Left ventricle myocardium inferior (tissue), 1 donor: Measurements from ENCODE around the gene SCART1. TPM values are rescaled to one million over a fixed set of nuclear protein-coding genes. Genes with fewer than 3 reads are reported as not detected.
"Not testable (repeated sequence)": the region's sequence is repeated elsewhere in the genome, so short reads cannot be mapped to it uniquely, and the experiment has no call there.

Source experiments
- DNase-seq: peaks from one replicate; pipeline ENCODE4 v3.0.0-alpha.2; 2020
- H3K27ac ChIP-seq: fragments of 200-600 bp; replicated peaks from 2 replicates; pipeline ENCODE4 v1.8.0; 2021
- H3K27me3 ChIP-seq: fragments of 200-600 bp; 2 replicates; pipeline ENCODE4 v1.8.0; 2021; ENCODE audit warnings: low read depth
- H3K36me3 ChIP-seq: fragments of 200-600 bp; 2 replicates; pipeline ENCODE4 v1.8.0; 2021
- H3K4me1 ChIP-seq: fragments of 200-600 bp; 2 replicates; pipeline ENCODE4 v1.8.0; 2021
- H3K4me3 ChIP-seq: fragments of 200-600 bp; 2 replicates; pipeline ENCODE4 v1.8.0; 2021; ENCODE audit warnings: mild to moderate bottlenecking, moderate library complexity
- H3K9me3 ChIP-seq: fragments of 200-600 bp; replicated peaks from 2 replicates; pipeline ENCODE4 v1.8.0; 2021
- intact Hi-C: fragments of 100-400 bp; cut with micrococcal nuclease; formaldehyde crosslinking; loops from one replicate; pipeline ENCODE4 v1.11.0; 2022
- total RNA-seq: library from RNA; stranded (reverse); fragmentation: NEBNext Ultra II Directional; extraction: Animal tissue kit (Norgen Biotek cat#: 25700); gene quantifications from one replicate; pipeline ENCODE4 v1.2.1, GENCODE V29; 2021
- TF ChIP-seq, protein P1 (sequence below): fragments of 200-600 bp; IDR thresholded peaks from 2 replicates; pipeline ENCODE4 v1.8.0; 2021; ENCODE audit warnings: antibody characterized with exemption, mild to moderate bottlenecking, borderline replicate concordance
- donor health status: DM: no; HTN: yes; CAD: no; lungs with severe emphysema.

Gene SCART1
- total RNA-seq, 1 donor from 2014 or later = 0.36 TPM

DNA sequence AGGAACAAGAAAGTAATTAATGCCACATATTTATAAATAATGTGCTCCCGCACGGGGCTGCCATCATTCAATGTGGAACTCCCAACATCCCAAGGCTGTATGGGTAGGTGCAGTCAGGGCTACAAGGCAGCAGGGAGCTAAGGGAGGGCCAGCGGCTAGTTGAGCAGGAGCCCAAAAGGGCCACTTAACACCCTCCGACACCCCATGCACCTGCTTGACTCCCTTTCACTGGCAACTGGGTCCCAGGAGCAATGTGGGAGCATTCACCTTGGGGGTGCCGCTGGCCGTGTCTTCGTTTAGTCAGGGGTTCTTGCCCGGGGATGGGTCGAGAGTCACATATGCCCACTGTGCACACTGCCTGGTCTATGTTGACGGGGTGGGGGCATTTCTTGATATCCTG is 27.9 kb downstream of the SCART1 start:
- no peaks in the 10 kb centered on the region for H3K27me3 ChIP-seq
- intact Hi-C loops = no loop called here
- TF ChIP-seq, protein P1, sequence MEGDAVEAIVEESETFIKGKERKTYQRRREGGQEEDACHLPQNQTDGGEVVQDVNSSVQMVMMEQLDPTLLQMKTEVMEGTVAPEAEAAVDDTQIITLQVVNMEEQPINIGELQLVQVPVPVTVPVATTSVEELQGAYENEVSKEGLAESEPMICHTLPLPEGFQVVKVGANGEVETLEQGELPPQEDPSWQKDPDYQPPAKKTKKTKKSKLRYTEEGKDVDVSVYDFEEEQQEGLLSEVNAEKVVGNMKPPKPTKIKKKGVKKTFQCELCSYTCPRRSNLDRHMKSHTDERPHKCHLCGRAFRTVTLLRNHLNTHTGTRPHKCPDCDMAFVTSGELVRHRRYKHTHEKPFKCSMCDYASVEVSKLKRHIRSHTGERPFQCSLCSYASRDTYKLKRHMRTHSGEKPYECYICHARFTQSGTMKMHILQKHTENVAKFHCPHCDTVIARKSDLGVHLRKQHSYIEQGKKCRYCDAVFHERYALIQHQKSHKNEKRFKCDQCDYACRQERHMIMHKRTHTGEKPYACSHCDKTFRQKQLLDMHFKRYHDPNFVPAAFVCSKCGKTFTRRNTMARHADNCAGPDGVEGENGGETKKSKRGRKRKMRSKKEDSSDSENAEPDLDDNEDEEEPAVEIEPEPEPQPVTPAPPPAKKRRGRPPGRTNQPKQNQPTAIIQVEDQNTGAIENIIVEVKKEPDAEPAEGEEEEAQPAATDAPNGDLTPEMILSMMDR = no peak
- H3K36me3 ChIP-seq = peaks cover 3% of the 10 kb centered on the region
- H3K4me3 ChIP-seq = no peak overlapping the region
- H3K27ac ChIP-seq = no peak overlapping the region
- H3K9me3 ChIP-seq = peaks cover 48% of the 10 kb centered on the region
- DNase-seq = no peak
- no peaks in the 10 kb centered on the region for H3K4me1 ChIP-seq

DNA sequence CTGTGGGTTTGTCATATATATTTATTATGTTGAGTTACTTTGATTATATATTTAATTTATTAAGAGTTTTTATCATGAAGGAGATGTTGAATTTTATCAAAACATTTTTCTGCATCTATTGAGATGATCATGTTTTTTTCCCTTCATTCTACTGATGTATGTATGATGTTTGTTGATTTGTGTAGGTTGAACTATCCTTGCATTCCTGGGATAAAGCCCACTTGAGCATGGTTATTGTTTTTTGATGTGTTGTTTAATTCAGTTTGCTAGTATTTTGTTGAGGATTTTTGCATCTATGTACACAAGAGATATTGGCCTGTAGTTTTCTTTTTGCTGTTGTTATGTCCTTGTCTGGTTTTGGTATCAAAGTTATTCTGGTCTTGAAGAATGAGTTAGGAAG is 31.1 kb downstream of the SCART1 start:
- H3K27ac ChIP-seq = no peak overlapping the region
- TF ChIP-seq, protein P1 = no peak
- intact Hi-C loops = no loop called here
- H3K4me1 ChIP-seq = no peaks in the 10 kb centered on the region
- H3K9me3 ChIP-seq = peaks cover 68% of the 10 kb centered on the region
- peaks cover 8% of the 10 kb centered on the region for H3K36me3 ChIP-seq
- H3K4me3 ChIP-seq = no peak overlapping the region
- H3K27me3 ChIP-seq = no peaks in the 10 kb centered on the region
- no peak for DNase-seq

DNA sequence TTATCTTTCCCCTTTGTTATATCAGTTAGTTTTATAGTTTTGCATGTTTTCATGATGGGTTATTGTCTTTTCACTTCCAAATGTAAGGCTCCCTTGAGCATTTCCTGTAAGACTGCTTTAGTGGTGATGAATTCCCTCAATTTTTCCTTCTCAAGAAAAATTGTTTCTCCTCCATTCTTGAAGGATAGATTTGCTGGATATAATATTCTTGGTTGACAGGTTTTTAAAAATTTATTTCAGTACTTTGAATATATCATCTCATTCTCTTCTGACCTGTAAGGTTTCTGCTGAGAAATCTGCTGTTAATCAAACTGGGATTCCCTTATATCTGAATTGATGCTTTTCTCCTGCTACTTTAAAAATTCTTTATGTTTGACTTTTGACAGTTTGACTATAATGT is 33.3 kb downstream of the SCART1 start:
- Histone ChIP-seq H3K4me3 (no peak overlapping the region), H3K9me3 (peaks cover 71% of the 10 kb centered on the region), H3K27me3 (no peaks in the 10 kb centered on the region), H3K27ac (no peak overlapping the region), H3K36me3 (peaks cover 18% of the 10 kb centered on the region), H3K4me1 (no peaks in the 10 kb centered on the region)
- TF ChIP-seq, protein P1 = no peak
- DNase-seq = no peak
- intact Hi-C loops = no loop called here

DNA sequence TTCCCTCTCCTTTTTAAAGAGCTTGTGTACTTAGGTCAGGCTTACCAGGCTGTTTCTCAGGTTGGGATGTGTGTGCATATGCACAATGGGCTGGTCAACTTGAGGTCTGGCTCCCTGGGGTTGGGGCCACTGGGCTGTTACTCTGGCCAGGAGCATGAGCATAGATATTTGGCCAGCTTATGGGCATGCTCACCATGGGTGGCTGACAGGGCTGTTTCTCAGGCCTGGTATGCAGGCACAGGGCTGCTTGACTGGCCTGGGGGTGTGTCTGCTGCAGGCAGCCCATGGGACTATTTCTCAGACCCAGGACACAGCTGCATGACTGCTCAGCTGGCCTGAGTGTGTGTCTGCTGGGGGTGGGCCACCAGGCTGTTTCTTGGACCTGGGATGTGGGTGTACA is 34.6 kb downstream of the SCART1 start:
- TF ChIP-seq, protein P1 = no peak

DNA sequence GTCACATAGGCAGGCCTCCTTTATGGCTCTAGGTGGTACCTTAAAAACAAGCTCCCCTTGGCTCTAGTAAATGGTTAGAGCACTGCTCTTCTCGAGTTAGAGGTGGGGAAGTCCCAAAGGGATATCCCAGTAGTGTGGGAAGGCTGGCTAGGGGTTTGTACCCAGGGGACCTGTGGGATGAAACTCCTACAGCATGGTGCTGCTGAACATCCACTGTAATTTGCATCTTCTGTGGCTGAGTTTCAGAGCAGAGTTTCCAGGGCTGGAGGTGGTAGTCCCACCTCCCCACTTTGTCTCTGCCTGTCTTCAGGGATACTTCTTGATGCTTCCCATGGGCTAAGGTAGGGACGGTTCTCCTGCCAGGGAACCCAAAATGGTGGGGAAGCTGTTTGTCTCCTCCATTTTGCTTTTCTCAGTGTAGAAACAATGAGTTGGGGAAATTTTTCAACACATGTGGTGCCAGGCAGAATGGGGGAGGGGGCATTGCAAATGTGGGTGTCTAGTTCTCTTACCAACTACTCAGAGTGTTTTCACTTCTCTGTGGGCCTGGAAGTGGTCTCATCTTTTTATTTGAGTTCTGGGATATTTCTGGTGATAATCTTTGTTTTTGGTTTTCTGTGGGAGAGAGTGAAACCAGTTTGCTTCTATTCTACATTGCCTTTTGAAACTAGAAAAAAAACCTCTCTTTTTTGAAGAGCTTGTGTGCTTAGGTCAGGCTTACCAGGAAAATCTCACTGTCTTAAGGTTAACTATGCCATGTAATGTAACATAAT is 36.3 kb downstream of the SCART1 start:
- intact Hi-C loops = no loop called here
- Histone ChIP-seq H3K27ac (no peak overlapping the region), H3K27me3 (no peaks in the 10 kb centered on the region), H3K36me3 (peaks cover 18% of the 10 kb centered on the region), H3K9me3 (peaks cover 42% of the 10 kb centered on the region), H3K4me1 (no peaks in the 10 kb centered on the region), H3K4me3 (no peak overlapping the region)
- DNase-seq = no peak
- TF ChIP-seq, protein P1 = no peak

More for the DNA sequence above, 34.6 kb downstream of the SCART1 start:
- peaks cover 18% of the 10 kb centered on the region for H3K36me3 ChIP-seq
- no peak for DNase-seq
- H3K4me1 ChIP-seq = no peaks in the 10 kb centered on the region
- H3K4me3 ChIP-seq = no peak overlapping the region
- H3K9me3 ChIP-seq = peaks cover 58% of the 10 kb centered on the region
- no peak overlapping the region for H3K27ac ChIP-seq
- no peaks in the 10 kb centered on the region for H3K27me3 ChIP-seq
- intact Hi-C loops = no loop called here

DNA sequence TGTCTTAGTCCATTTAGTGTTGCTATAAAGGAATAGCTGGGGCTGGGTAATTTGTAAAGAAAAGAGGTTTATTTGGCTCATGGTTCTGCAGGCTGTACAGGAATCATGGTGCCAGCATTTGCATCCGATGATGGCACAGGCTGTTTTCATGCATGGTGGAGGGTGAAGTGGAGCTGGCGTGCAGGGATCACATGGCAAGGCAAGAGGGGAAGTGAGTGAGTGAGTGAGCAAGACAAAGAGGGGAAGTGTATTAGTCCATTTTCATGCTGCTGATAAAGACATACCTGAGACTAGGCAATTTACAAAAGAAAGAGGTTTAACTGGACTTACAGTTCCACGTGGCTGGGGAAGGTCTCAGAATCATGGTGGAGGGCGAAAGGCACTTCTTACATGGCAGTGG is 39.8 kb downstream of the SCART1 start:
- intact Hi-C loops, H3K4me1 ChIP-seq, H3K27ac ChIP-seq, H3K27me3 ChIP-seq, H3K4me3 ChIP-seq, DNase-seq: not testable (repeated sequence)
- H3K36me3 ChIP-seq = peaks cover 16% of the 10 kb centered on the region
- H3K9me3 ChIP-seq = peaks cover 16% of the 10 kb centered on the region
